Adipose tissue (tissue), 3 donors: ENCODE data around the gene C1QTNF2. TPM values are rescaled to one million over a fixed set of nuclear protein-coding genes. Genes with fewer than 3 reads are reported as not detected.

ENCODE experiments used
- H3K27ac ChIP-seq: one replicate; pipeline ENCODE4 v1.5.1; 2013; ENCODE audit warnings: low read depth, low read length
- WGBS, 3 donors: extraction: QIAGEN DNeasy Blood & Tissue Kit; methylation state at CpG; one replicate each; pipeline ENCODE4 v1.1.7; 2013; 5-methylcytosine and 5-hydroxymethylcytosine counted together
- polyA plus RNA-seq, 3 donors: library from polyadenylated mRNA; stranded (reverse); fragments of 200-250 nt; gene quantifications; one replicate each; pipeline ENCODE4 v1.2.3, GENCODE V29; 2013
- donor health status: healthy with polysubstance abuse.
- donor health status: Bipolar disorder and iron deficiency.
- donor health status: healthy.

The C1QTNF2 gene
- polyA plus RNA-seq, 3 donors, result 0.14 to 0.67 (median 0.56) TPM

- 87 to 93% (median 88%) methylated on average over 5 of the region's 5 CpGs for WGBS, 3 donors
Observed at GRCh38 chr5:160377651-160378050, 7.2 kb upstream of the C1QTNF2 start.

DNA sequence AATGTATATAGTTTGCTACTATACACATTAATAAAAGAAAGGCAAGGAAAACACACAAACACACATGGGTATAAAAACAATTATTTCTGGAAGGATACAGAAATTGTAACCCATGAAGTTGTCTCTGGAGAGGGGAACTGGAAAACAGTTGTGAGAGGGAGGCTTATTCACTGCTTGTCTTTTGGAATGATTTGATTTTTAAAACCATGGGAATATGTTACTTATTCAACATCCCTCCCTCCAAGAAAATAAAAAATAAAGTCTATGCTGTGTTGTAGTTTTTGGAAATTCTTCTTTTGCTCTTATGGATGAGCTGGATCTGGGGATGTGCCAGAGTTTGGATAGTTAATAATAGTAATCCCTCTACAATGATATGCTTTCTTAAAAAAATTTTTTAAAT lies 6.0 kb upstream of the C1QTNF2 start:
- no peak overlapping the region for H3K27ac ChIP-seq

More at GRCh38 chr5:160377651-160378050, 7.2 kb upstream of the C1QTNF2 start:
- H3K27ac ChIP-seq, result no peak overlapping the region

- 60 to 74% (median 73%) methylated on average over 2 of the region's 2 CpGs for WGBS, 3 donors
Observed at GRCh38 chr5:160375701-160376100, 5.3 kb upstream of the C1QTNF2 start.

DNA sequence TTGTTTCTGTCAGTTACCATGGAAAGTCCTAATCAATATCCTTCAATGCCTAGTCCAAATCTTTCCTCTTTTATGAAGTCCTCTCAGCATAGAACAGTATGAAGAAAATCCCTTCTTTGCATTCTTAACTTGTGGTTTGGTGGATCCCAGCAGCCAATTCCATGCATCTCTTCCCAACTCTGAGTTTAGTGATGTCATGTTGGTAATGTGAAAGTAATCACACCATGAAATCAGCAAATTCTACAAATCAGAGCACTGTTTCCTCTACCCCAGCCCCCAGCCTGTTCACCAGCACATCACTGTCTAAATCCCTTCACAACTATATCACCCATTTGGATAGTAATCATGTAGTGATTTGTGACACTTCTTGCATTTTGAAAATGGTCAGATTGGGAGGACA lies 4.7 kb upstream of the C1QTNF2 start:
- H3K27ac ChIP-seq, result no peak overlapping the region

More at GRCh38 chr5:160375701-160376100, 5.3 kb upstream of the C1QTNF2 start:
- H3K27ac ChIP-seq, result no peak overlapping the region

DNA sequence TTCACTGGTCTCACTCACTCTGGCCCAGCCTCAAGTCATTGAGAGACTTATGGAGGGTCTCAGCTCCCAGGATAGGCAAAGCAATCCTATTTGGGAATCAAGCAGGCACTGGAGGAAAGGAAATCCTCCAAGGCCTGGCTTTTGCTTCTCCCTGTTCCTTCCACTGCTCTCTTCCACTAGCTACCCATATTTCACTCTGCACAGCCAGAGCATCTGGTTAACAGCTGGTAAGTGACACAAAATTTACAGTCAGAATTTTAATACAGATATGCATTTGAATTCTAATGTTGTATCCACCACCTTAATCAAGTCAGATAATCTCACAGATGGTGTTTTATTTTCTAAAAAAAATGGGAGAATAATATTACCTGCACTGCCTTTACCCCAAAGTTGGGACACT lies 868 bp upstream of the C1QTNF2 start:
- H3K27ac ChIP-seq, result no peak overlapping the region

GRCh38 chr5:160370713-160371034 lies 248 bp upstream of the C1QTNF2 start:
- WGBS, 3 donors, result 30 to 45% (median 44%) methylated on average over 12 of the region's 12 CpGs
- no peak overlapping the region for H3K27ac ChIP-seq

DNA sequence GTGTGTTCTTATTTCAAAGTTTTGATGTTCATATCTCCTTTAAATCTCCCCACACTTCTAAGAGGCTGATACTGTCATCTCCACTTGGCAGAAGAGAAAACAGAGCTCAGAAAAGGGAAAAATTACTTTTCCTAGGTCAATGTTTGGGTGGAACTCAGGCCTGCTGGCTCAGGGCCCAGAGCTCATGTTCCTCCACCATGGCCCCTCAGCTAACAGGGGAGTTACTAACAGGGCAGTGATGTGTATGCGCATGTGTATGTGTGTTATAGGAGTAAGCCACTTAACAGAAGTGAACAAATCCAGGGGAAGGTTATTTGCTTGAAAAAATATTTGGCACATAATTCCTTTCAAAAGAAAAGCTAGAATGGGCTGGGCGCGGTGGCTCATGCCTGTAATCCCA lies 2.5 kb downstream of the C1QTNF2 start:
- H3K27ac ChIP-seq, result no peak overlapping the region
- WGBS, 3 donors, result 79 to 94% (median 81%) methylated on average over 3 of the region's 3 CpGs

- 60 to 76% (median 70%) methylated on average over 2 of the region's 2 CpGs for WGBS, 3 donors
- H3K27ac ChIP-seq, result no peak overlapping the region
Observed at GRCh38 chr5:160367261-160367660, 3.2 kb downstream of the C1QTNF2 start.

DNA sequence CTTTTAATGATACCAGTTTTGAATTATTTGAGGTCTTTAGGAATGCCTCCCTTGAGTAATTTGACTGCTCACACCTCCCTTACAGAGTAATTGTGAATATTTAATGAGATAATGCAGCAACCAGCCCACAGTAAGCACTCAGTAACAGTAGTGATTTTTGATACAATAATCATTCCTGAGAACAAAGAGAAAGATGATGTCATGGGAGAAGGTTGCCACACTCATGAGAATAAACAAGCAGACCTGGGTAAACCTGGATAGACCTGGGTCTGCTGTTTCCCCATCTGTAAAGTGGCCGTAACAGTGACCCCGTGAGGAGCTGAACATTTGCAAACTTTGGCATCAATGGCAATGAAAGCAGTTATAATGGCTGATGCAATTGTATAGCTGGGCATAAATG lies 4.2 kb downstream of the C1QTNF2 start:
- H3K27ac ChIP-seq, result no peak overlapping the region
- WGBS, 3 donors, result 92 to 96% (median 95%) methylated on average over 2 of the region's 2 CpGs

GRCh38 chr5:160363660-160364395 lies 6.6 kb downstream of the C1QTNF2 start:
- 73 to 81% (median 79%) methylated on average over 13 of the region's 13 CpGs for WGBS, 3 donors
- no peak overlapping the region for H3K27ac ChIP-seq

GRCh38 chr5:160363211-160363610 lies 7.2 kb downstream of the C1QTNF2 start:
- 43 to 77% (median 58%) methylated on average over 3 of the region's 3 CpGs for WGBS, 3 donors
- no peak overlapping the region for H3K27ac ChIP-seq

GRCh38 chr5:160361624-160362228 lies 8.7 kb downstream of the C1QTNF2 start:
- H3K27ac ChIP-seq, result no peak overlapping the region
- 83 to 96% (median 87%) methylated on average over 9 of the region's 9 CpGs for WGBS, 3 donors

GRCh38 chr5:160360310-160360709 lies 10.1 kb downstream of the C1QTNF2 start:
- no peak overlapping the region for H3K27ac ChIP-seq

DNA sequence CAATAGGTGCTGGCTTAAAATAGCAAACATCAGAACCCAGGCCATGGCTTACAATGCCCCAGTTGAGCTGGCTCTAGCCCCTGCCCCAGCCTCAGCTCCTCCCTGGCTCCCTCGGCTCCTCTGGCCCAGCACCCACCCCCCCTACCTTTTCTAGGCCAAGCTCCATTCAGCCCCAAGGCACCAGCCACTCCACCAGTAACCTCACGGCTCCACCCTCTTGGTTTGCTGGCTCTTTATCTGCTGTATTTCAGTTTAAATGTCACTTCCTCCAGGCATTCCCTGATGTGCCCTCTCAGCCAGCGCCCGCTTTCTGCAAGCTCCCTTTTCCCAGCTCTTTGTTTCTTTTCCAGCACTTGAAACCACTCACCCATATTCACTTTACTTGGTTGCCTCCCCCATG lies 10.6 kb downstream of the C1QTNF2 start:
- 55 to 80% (median 78%) methylated on average over 4 of the region's 4 CpGs for WGBS, 3 donors
- no peak overlapping the region for H3K27ac ChIP-seq

More at GRCh38 chr5:160360310-160360709, 10.1 kb downstream of the C1QTNF2 start:
- 80 to 91% (median 80%) methylated on average over 3 of the region's 3 CpGs for WGBS, 3 donors

DNA sequence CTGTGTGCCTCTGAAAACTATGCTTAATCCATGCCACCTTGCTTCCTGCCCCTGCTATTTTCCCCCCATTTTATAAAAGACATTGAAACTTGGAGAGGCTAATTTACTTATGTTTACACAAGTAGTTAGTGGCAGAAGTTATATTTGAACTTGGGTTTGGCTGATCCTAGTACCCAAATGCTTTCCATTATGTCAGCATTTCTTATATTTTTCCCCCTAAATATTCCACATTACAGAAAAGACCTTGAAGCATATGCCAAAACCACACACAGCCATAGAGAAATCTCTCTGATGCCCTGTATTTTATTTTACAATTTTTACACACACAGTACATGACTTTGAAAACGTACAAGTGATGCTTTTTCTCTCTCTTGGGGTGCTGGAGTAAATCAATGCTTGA lies 11.2 kb downstream of the C1QTNF2 start:
- H3K27ac ChIP-seq, result no peak overlapping the region
- WGBS, 3 donors, result 0 to 42% (median 0%) methylated on average over 1 of the region's 1 CpG

- H3K27ac ChIP-seq, result peak overlapping the region; percentile 71
- WGBS, 3 donors, result 46 to 75% (median 50%) methylated on average over 7 of the region's 7 CpGs
Observed at GRCh38 chr5:160357861-160358411, 12.5 kb downstream of the C1QTNF2 start.

- 61 to 72% (median 63%) methylated on average over 7 of the region's 7 CpGs for WGBS, 3 donors
Observed at GRCh38 chr5:160357394-160357793, 13.0 kb downstream of the C1QTNF2 start.

DNA sequence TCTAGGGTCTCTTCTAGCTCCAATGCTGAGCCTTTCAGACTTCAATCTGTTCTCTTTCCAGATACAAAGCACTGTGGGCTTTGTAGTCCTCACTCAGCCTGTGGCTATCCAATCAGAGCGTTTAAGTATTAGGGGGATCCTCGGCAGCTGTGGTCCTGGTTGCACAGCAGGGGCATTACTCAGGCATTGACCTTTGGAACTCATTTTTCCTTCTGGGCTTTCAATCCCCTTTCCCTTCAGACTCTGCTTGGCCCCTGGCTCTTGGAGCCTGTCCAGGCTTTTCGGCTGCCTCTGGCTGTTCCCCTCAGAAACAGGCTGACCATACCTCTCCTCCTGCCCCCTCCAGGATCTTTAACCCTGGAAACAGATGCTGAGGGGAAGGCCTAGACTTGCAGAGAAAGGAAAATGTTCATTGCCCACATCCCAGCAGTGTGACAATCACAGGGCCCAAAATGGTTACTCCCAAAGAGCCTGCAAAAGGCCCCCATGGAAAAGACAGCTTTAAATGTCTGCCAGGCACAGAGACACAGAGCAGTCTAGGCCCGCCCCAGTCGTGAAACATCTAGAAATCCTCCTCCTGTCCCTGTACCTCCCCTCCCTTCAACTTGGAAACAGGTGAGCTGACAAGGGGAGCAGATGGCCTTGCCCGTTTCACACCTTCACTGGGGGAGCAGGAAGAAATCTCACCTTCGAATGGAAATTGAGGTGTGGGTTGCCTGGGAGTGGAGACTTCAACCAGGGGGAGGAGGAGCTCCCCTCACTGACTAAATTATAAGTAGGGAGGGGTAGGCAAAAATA lies 13.7 kb downstream of the C1QTNF2 start:
- 49 to 73% (median 72%) methylated on average over 7 of the region's 7 CpGs for WGBS, 3 donors

More at GRCh38 chr5:160357394-160357793, 13.0 kb downstream of the C1QTNF2 start:
- no peak overlapping the region for H3K27ac ChIP-seq

DNA sequence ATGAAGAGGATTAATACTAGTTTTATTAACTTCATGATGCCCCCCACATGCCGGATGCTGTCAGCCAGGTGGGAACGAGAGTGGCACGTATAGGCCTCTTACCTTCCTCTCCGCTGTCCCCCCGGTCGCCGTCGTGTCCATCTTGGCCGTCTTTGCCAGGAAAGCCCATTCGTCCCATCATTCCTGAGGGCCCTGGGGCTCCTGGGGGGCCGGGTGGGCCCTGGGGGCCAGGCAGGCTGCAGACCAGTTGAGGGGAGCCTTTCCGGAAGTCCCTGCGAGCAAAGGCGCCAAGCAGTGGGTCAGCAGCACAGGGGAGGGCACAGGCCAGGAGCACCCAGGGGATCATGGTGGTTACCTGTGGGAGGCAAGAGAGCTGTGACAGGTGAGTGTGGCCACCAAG lies 15.8 kb downstream of the C1QTNF2 start:
- 88 to 97% (median 96%) methylated on average over 13 to 14 of the region's 14 CpGs for WGBS, 3 donors
- H3K27ac ChIP-seq, result no peak overlapping the region

More for the DNA sequence above, 13.7 kb downstream of the C1QTNF2 start:
- no peak overlapping the region for H3K27ac ChIP-seq
